Fibroblast of peridontal ligament (primary cell): ENCODE measurements around the gene BUB3.

Experiments
- DNase-seq: peaks from one replicate; pipeline ENCODE4 v3.0.0-alpha.2; 2010; ENCODE audit errors: extremely low read depth

Gene BUB3, protein sequence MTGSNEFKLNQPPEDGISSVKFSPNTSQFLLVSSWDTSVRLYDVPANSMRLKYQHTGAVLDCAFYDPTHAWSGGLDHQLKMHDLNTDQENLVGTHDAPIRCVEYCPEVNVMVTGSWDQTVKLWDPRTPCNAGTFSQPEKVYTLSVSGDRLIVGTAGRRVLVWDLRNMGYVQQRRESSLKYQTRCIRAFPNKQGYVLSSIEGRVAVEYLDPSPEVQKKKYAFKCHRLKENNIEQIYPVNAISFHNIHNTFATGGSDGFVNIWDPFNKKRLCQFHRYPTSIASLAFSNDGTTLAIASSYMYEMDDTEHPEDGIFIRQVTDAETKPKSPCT

DNA sequence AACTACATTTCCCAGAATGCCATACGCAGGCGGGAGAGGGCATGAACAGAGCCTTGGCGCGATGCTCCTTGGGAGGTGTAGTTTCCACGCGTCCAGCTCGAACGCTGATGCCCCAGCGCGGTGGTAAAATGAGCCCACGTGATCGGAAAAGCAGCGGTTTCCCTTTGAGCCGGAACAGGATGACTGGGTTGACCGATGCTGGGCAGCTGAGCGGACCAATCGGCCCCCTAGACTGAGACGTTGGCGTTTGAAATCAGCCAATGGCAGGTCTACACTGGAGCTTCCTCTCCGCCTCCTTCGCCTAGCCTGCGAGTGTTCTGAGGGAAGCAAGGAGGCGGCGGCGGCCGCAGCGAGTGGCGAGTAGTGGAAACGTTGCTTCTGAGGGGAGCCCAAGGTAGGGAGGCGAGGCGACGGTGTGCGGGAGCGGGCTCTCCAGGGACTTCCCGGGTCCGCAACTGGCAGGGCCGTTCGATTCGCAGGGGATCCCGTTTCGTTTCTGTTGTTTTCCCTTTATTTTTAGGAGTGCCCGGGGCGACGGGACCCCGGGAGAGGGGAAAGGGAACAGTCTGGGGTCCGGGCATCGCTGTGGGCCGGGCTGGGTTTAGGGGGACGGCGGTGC is at the start of gene BUB3:
TSS of gene BUB3 (plus strand) at position 311 of the 619 bp plus-strand sequence. CDS start 516 bp downstream, outside the sequence.
- peak; percentile 99 for DNase-seq

DNA sequence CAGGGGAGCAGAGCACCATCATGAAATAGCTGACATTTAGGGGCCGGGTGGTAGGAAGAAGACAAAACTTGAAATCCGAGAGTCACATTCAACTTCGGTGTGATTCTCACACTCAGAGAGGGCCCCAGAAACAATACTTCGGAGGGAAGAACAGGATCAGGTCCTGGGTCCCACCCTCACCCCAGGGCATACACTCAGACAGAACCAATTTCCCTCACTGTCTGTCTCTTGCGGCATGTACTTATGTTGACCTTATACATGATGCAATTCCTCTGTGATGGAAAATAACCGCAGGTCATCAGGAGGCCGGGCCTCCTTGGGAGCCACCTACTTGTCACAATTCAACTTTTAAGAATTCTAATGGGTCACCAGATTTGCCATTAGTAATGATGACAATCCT is 44.7 kb upstream of the BUB3 start:
- no peak for DNase-seq

DNA sequence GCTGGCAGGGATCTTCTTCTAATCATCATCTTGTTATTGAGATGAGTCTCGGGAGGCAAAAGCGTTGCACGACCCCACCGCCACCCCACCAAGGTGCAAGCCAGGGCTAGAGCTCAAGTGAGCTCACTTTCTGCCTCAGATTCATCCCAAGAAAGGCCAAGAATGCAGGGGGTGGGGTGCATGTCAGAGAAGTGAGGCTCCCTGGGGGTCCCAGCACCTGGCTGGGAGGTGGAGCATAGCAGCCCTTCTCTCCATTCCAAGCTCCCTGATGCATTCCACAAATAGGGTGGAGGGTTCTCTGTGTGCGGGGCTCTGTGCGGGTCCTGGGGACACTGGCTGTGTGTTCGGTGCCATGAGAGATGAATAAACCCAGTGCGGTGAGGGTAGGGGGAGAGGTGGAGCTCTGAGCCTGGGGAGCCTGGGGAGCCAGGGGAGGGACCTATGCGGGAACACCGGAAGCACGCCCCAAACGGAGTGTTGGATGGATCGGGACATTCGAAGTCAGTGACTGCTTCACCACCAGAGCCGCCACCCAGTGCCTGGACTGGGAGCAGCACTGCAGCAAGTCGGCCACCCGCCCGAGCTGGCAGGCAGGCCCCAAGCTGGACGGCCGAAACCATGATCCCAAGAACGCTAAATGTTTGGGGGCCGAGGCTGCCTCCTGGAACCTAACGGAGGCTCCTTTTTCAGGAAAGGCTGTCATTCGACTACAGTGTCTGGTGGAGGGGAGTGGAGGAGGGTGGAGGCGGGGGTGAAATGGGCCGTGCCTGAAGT is 36.4 kb upstream of the BUB3 start:
- no peak for DNase-seq

DNA sequence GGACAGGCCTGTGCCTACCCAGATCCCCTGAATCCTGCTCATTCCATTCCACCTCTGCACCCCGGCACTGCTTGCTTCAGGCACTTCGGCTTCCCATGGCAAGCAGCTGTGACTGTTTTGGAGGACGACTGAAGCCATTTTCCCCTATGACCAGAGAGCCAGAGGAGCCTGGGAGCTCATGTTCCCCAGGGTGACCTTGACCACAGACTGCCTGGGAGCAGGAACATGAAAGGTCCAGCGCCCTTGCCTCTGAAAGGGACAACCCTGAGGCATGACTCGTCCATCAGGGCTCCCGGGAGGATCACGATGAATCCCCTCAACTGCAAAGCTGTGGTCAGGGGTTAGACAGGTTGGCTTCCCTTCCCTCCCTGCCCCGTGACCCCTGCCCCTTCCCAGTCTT is 35.1 kb upstream of the BUB3 start:
- DNase-seq, result no peak

DNA sequence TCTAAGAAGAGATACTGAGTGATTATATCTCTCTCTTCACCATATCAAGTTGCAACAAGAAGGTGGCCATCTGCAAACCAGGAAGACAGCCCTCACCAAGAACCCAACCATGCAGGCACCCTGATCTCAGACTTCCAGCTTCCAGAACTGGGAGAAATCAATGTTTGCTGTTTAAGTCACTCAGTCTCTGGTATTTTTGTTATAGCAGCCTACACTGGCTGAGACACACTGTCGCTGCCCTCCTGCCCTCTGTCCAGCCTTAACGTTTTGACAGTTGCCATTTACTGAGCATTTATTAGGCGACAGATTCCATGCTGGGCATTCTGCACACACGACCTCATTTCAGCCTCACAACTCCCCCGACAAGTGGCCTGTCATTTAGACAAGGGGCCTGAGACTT is 28.0 kb upstream of the BUB3 start:
- DNase-seq, result no peak

DNA sequence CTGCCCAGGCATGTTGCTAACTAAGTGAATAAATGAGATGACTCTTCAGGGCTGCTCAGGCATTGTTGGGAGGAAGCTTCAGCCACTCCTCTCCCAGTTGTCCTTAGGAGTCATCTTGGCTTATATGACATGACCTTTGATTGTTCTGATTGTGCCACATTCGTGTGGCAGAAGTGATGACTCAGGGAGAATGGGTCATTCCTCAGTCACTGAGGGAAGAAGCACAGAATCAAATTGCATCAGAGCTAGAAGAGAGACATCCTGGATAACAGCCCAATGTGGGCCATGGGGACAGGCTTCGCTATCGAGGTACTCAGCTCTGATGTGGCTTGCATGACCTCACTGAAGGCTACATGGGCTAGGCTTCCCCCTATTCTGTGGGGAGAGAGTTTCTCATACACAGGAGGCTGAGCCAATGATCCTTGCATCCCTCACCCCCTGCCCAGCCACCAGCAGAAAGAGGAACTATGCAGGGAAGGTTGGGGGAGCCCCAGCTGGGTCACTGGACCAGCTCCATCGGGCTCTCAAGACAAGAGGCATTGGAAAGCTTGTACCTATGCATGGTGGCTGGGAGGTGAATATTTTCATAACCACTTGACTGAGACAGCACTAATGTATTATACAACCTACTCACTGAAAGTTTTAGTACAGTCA is 24.5 kb upstream of the BUB3 start:
- DNase-seq, result no peak

DNA sequence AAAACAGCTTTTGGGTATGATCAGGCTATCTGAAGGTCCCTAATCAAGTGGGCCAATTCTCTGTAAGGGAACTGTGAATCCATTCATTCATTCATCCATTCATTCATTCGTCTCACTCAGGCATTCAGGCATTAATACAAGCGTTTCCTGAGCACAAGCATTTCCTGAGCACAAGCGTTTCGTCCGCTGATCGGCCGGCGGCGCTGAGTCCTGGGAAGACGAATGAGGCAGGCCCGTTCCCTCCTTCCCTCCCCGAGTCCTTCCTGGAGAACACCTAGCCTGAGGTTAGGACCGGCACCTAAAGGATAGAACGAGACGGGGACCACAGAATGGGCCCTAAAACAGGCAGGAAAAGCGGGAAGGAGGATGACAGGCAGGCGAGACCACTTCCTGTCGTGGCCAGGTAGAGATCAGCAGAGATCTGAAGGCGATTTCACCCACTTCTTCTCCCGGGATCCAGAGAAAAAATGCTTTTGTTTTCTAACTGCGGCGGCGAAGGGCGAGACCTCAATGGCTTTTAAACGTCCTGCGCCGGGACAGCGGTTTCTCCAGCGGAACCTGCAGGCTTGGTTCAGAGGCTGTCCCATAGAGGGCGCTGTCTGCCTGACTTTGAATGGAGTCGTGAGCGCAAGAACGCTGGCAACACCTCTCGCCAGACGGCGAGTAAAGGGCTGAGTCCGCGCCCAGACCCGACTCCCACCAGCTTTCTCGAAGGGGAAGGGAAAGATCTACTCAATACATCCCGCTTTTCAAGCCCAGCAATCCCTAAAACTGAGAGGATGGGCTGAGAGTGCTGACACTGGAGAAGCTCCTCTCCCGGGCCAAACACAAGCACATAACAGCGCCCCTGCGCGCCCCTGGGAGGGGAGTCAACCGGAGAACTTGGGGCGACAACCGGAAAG is 21.4 kb upstream of the BUB3 start:
- DNase-seq, result peak; percentile 79

DNA sequence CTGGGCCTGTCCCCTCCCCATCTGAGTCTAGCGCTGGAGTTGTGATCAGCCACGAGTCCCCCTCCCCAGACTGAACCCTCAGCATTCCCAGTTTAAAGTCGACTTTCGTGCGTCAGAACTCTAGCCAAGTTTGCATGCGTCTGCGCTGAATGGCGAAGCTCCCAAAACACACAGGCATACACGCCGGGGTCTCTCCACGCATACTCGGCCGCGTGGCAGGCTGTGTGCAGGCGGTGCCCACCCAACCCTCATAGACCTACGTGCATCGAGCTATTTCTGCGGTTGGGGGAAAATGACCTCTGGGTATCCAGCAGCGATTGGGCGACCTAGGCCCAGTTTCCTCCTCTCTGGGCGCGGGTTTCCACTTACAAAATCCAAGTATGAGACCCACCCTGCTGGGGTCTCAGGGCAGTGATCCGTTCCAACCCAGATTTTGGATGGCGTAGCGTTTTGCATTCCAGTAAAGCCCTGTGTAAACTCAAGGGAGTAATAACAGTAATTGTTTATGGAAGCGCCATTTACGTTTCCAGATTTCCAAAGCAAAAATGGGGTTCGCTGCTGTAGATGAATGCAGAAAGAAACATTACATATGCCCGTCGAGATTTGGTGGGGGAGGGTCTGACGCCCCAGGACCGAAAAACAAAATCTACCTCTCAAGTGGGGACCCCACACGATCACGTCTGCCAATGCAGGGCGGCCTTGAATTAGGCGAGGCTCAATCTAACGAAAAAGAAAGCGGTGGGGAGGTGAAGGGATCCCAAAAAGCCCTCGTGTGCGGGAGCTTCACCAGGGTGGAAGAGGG is 20.5 kb upstream of the BUB3 start:
- no peak for DNase-seq

DNA sequence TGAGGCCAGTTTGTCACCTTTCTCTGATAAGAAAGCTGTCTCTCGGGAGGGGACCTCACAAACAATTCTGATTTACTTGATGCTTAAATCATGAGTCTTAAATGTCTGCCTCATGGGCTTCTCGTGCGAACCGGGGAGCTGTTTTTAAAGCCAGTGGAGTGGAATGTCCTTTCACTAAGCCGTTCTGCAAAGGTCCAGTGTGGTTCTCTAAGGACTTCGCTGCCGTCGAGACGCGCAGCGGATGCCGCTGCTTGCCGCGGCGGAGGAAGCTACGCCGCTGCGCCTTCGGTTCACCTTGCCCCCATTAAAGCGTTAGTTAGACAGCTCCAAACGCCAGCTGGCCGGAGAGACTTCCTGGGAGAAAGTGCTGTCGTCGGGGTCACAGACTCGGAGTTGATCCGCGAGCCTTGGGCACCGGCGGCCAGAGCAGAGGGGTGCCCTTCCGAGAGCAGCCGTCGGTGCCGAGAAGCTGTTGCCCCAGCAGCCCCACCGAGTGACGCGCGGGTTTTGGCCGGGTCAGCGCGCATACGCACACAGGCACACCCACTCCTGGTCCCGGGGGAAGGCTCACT is 19.8 kb upstream of the BUB3 start:
- no peak for DNase-seq

DNA sequence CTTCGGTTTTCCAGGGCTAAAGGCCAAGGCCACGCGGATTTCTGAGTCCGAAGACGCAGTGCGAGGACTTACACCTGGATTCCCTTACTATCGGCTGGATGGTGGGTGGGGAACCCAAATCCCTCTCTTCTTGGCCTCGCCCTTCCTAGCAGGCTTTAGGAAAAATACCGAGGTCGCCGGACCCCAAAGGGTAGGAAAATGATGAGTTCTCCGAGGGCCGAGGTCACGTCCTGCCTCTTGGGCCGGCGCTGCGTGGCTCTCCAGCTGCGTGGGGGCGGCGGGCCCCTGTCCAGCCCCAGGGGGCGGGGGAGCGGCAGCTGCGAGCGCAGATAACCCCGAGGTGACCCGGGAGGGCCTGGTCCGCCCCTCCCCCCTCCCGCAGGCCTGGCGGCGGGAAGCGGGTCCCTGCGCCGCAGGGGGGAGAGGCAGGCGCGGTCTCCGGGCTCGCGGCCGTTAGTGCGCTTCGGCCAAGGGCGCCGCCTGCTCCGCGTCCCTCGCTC is 19.2 kb upstream of the BUB3 start:
- no peak for DNase-seq

DNA sequence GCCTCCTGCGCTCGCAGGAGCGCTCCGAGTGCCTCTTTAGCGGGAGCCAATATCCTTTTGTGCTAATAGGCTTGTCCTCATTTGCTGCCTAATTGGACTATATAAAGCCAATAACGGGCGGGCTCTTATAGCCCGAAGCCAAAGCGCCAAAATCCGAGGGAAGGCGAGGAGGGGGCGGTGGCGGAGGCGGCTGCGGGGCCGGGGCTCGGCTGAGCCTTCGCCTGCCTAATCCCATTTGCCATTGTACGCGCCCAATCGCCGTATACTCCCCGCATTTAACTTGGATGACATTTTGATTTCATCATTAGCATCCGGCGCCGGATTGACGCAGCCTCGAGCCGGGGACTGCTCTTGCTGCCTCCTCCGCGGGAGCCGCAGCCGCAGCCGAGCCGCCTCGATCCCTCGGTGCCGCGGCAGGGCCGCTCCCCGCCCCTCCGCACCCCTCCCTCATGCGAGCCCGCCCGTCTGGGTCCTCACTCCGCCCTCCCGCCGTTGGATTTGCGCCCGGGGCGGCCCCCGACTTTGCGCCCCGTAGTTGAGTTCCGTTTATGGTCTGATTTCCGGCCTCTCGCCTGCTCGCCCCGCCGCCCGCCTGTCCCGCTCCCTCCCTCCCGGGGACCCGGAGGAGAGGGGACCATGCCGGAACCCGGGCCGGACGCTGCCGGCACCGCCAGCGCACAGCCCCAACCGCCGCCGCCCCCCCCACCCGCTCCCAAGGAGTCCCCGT is 18.6 kb upstream of the BUB3 start, which contains the start of gene HMX3:
TSS of gene HMX3 (plus strand) at position 556 of the 727 bp plus-strand sequence. CDS start at position 637, 81 bp downstream.
- DNase-seq, result no peak

DNA sequence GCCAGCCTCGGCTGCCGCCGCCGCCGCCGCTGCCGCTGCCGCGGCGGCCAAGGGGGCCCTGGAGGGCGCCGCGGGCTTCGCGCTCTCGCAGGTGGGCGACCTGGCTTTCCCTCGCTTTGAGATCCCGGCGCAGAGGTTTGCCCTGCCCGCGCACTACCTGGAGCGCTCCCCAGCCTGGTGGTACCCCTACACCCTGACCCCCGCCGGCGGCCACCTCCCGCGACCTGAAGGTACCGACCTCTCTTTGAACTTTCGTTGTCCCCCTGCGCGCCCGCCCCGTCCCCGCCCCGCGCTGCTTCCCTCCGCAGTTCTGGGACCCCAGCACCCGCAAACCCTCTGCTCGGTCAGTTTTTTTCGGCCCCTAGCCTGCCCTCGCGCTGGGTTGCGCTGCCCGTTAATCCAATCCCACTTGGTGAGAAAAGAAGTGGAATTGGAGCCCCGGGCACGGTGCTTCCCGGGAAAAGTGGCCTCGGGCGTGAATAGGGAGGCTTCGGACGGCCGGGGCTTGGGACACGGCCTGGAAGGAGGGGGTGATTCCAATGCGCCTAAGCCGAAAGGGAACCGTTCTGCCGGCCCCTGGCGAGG is 17.9 kb upstream of the BUB3 start:
- no peak for DNase-seq

DNA sequence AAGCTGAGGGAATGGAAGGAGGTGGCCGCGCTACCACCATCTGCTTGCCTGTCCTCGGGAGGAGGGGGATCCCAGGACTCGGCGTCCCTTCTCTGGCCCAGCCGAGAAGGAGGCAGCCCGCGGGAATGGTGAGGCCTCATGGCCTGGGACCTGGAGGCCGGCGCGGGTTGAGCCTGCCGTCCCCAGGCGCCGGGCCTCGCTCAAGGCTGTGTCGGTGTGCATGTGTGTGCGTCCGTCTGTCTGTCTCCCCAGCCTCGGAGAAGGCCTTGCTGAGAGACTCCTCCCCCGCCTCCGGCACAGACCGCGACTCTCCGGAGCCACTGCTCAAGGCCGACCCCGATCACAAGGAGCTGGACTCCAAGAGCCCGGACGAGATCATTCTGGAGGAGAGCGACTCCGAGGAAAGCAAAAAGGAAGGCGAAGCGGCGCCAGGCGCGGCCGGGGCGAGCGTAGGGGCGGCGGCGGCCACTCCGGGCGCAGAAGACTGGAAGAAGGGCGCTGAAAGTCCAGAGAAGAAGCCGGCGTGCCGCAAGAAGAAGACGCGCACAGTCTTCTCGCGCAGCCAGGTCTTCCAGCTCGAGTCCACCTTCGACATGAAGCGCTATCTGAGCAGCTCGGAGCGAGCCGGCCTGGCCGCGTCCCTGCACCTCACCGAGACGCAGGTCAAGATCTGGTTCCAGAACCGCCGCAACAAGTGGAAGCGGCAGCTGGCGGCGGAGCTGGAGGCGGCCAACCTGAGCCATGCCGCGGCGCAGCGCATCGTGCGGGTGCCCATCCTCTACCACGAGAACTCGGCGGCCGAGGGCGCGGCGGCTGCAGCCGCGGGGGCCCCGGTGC is 17.2 kb upstream of the BUB3 start:
- DNase-seq, result no peak

DNA sequence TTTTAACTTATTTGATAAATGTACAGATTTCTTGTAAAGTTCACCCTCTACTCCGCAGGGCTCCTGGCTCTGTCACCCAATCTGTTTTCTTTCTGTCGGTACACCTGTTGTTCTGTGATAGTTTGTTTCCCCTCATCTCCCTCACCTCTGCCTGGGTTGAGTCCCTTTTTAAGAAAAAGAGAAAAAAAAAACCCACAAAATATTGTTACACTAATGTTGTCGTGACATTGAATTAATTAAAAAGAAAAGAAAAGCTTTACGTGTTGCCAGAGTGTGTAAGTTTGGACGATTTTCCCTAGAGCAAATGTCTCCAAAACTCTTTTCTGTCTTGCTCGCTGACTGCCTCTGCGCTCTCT is 15.1 kb upstream of the BUB3 start:
- no peak for DNase-seq

DNA sequence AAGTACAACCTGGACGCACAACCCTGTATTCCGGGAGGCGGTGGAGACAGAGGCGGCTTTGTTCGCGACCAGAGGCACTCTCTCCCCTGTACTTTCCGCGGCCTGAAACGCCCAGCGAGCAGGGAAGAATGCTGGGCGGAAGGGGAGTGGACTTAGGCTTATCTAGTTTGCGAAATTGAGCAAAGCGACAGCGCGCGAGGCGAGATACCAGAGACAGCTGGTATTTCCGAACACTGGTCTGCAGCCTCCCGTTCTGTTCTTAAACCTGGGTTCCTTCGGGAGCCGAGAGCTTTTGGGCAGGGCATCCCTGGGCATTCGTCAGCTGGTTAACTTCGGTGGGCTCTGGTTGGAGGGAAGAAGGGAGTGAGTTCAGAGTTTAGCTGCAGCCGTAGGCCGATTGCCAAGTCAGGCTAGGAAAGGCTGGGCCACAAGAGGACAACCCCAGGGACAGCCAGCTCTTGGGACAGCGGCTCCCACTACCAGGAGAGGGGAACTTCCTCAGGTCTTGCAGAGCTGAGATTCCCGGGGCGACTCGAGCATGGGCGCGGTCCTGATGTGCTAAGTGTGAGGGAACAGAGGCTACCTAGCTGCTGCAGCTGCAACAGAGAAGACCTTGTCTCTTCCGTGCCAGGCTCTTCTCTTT is 14.6 kb upstream of the BUB3 start:
- no peak for DNase-seq

DNA sequence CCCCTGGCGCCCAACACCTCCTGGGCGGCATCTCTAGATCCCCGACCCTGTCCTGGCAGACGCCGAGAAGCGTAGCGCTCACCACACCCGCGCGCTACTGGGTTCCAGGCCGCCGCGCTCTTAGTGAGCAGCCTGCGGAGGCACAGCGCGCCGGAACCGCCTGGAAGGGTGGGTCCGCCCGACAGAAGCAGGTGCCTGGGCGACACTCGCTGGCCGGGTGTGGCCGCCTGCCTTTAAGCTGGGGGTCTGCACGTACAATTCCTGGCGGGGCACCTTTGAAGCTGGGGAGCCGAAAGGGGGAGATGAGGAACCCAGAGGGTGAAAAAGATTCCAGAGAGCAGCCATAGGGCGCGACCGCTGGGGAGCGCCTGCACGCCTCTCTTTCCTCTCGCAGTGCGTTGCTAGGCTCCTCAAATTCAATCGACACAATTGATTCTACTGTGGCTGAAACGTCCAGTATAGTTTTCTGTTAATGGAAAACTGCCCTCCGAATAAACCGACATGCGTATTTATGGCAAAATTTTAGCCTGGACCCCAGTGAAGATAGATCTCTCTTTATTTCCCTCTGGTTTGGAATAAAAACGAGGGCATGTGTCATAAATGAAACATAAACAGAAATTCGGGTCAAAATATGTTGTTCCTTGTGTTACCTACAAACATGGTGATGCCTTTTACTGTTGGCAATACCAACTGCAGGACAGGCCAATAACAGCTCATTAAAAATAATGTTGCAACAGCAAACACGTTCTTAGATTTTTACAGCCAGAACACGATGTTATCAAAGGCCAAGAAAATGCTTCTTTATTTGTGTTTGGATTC is 13.8 kb upstream of the BUB3 start:
- no peak for DNase-seq
